ENCODE results near the gene SCP2.

SCP2 gene

DNA sequence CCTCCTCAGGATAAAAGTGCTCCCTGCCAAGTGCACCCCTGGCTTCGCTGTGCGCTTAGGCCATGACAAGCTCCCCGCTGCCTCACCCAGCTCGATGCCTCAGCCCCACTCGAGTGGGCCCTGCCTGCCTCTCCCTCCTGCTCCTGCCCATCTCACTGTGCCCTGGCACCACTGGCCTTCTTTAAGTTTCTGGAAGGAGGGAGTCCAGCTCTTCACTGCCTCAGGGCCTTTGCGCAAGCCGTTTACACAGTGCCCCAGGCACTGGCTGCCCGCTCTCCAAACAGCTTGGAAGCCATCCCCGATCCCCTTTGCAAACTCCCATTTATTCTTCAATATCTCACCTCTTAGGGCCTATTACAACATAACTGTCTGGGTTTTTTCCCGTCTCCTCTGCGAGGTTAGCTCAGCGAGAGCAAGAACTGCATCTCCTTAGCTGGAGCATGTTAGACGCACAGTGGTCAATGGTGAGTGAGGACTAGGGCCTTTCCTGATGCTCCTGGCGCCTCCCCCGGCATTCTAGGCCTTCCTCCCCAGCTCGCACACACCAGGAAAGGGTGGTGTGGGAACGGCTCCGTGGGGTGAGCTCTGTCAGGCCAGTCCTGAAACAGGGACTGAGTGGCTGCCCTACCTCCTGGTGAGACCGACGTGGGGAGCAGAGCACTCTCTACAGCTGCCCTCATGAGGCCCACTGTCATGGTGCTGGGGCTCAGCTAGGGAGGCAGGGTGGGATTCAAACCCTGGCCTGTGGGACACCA, 166.9 kb downstream of the SCP2 start:
- no peak overlapping the region for H3K4me3 ChIP-seq (ENCODE audit: low read length)
- H3K9me3 ChIP-seq (ENCODE audit: control insufficient read depth, low read length), result no peaks in the 10 kb centered on the region
- peaks cover 26% of the 10 kb centered on the region for H3K4me1 ChIP-seq (ENCODE audit: control insufficient read depth, insufficient read depth, low read length)
- no peak for DNase-seq (ENCODE audit: low read depth)
- no peak overlapping the region for H3K9ac ChIP-seq (ENCODE audit: low read length)
- no peaks in the 10 kb centered on the region for H3K27me3 ChIP-seq (replicated peaks; ENCODE audit: control insufficient read depth, insufficient read depth, low read length)
- H3K36me3 ChIP-seq (ENCODE audit: control insufficient read depth, insufficient read depth, low read length, severe bottlenecking), result no peaks in the 10 kb centered on the region

DNA sequence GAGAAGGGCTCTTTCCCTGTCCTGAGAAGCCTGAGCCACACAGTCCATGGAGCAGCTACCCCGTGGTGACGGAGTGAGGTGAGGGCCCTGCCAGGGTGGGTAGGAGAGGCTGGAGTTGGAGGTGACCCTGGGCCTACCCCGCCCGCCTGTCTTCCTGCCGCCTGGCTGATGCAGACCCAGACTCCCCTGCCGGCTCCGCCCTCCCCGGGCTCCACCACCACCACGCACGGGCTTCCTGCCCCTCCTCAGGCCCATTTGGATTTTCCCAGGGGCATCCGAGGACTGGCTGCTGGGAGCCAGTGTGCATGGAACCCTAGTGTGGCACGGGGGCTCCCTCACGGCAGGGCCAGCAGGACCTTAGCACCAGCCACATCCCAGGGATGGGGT, 167.4 kb downstream of the SCP2 start:
- Histone ChIP-seq H3K4me3 (ENCODE audit: low read length) (no peak overlapping the region), H3K27me3 (replicated peaks; ENCODE audit: control insufficient read depth, insufficient read depth, low read length) (no peaks in the 10 kb centered on the region), H3K36me3 (ENCODE audit: control insufficient read depth, insufficient read depth, low read length, severe bottlenecking) (no peaks in the 10 kb centered on the region), H3K9ac (ENCODE audit: low read length) (no peak overlapping the region), H3K9me3 (ENCODE audit: control insufficient read depth, low read length) (no peaks in the 10 kb centered on the region), H3K4me1 (ENCODE audit: control insufficient read depth, insufficient read depth, low read length) (peaks cover 21% of the 10 kb centered on the region)
- no peak for DNase-seq (ENCODE audit: low read depth)

All from adipocyte (in vitro differentiated cells).